Suprapubic skin (tissue), 4 donors: ENCODE results near the gene EMCN. TPM values are rescaled to one million over a fixed set of nuclear protein-coding genes. Genes with fewer than 3 reads are reported as not detected.
A peak's percentile ranks its signal among the peaks of the same experiment; 100 is the strongest.

Experiments used
- DNase-seq, 2 donors: peaks; one replicate each; pipeline ENCODE4 v3.0.0-alpha.2; 2019; ENCODE audit warnings: low spot score in 2 of 2
- H3K27ac ChIP-seq: fragments of 200-600 bp; sonication (generic); one replicate; pipeline ENCODE4 v1.5.1; 2019
- H3K27me3 ChIP-seq: fragments of 200-600 bp; sonication (generic); one replicate; pipeline ENCODE4 v1.5.1; 2019
- H3K36me3 ChIP-seq: fragments of 200-600 bp; sonication (generic); one replicate; pipeline ENCODE4 v1.5.1; 2019
- H3K4me1 ChIP-seq: fragments of 200-600 bp; sonication (generic); one replicate; pipeline ENCODE4 v1.5.1; 2019
- H3K4me3 ChIP-seq: fragments of 200-600 bp; sonication (generic); one replicate; pipeline ENCODE4 v1.5.1; 2019; ENCODE audit warnings: mild to moderate bottlenecking
- H3K9me3 ChIP-seq: fragments of 200-600 bp; sonication (generic); one replicate; pipeline ENCODE4 v1.5.1; 2019
- CTCF ChIP-seq, 2 donors: fragments of 200-600 bp in 1 of 2; fragments of 450-650 bp in 1 of 2; sonication (generic) in 1 of 2; IDR thresholded peaks; one replicate each; pipeline ENCODE4 v1.5.1; 2016 to 2019; ENCODE audit warnings: antibody characterized with exemption in 2 of 2, mild to moderate bottlenecking in 1 of 2, moderate library complexity in 1 of 2
- EP300 ChIP-seq: sonication (generic); formaldehyde crosslinking; IDR thresholded peaks from one replicate; pipeline ENCODE4 v1.6.1; 2017; ENCODE audit warnings: antibody characterized with exemption
- POLR2A ChIP-seq, 2 donors: fragments of 450-650 bp; IDR thresholded peaks; one replicate each; pipeline ENCODE4 v1.6.1; 2017; ENCODE audit warnings: antibody characterized with exemption in 2 of 2, mild to moderate bottlenecking in 2 of 2, moderate library complexity in 2 of 2
- POLR2AphosphoS5 ChIP-seq, 3 donors: sonication (generic); formaldehyde crosslinking; IDR thresholded peaks; one replicate each; pipeline ENCODE4 v1.6.1; 2017; ENCODE audit warnings: antibody characterized with exemption in 3 of 3
- WGBS: methylation state at CpG from one replicate; pipeline ENCODE4 v1.1.5; 2018; 5-methylcytosine and 5-hydroxymethylcytosine counted together
- total RNA-seq, 4 donors: library from RNA; depleted of rRNA; stranded (reverse); fragments of >200 nt; gene quantifications; one replicate each; pipeline ENCODE4 v1.1.0, GENCODE V29; 2016

The EMCN gene
- total RNA-seq, 4 donors from 2014 or later, result 5.3 to 22.7 (median 10.2) TPM

DNA sequence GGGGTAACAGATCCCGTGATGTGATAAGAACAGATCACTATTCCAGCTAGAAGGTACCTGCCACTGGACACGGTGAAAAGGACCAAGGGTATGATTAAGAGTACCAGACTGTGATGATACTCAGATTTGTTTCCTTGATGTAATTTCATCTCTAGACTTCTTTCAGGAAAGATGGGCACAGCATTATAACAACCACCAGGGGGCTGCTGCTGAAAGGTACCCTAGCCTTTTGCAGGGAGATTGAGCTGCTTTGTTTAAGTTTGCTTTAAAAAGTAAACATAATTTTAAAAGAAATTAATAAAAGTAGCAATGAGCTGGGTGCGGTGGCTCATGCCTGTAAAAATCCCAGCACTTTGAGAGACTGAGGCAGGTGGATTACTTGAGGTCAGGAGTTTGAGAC is 145.4 kb downstream of the EMCN start:
- WGBS, result 84% methylated on average over 3 of the region's 3 CpGs
- H3K27ac ChIP-seq, result no peak overlapping the region
- no peaks in the 10 kb centered on the region for H3K27me3 ChIP-seq
- H3K4me3 ChIP-seq, result no peak overlapping the region
- TF ChIP-seq POLR2A (IDR thresholded peaks at IDR 0.05) (no peak), POLR2AphosphoS5 (IDR thresholded peaks at IDR 0.05) (no peak), CTCF (IDR thresholded peaks at IDR 0.05) (peak in 1 of 2 donors; percentile 16), EP300 (no peak)
- H3K9me3 ChIP-seq, result no peaks in the 10 kb centered on the region
- H3K4me1 ChIP-seq, result no peaks in the 10 kb centered on the region
- no peaks in the 10 kb centered on the region for H3K36me3 ChIP-seq
- no peak for DNase-seq

DNA sequence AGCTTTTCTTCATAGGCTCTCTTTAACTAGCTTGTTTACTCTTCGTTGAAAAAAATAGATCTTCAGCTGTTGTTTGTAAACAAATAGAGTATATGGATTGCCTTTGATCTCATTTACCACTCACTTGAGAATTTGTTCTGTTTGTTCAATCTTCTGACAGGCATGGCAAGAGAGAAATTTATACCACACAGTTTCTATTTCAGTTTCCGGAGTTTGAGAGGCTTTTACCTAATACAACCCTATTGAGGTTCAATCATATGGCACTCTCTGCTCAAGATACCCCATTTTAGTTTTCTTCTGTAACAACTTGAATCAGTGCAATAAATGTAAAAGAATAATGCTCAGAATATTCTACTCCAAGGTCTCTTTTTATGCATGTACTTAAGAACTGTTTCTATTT is 148.0 kb downstream of the EMCN start:
- no peak for DNase-seq
- no peak overlapping the region for H3K27ac ChIP-seq
- no peaks in the 10 kb centered on the region for H3K36me3 ChIP-seq
- TF ChIP-seq POLR2A (IDR thresholded peaks at IDR 0.05) (no peak), CTCF (IDR thresholded peaks at IDR 0.05) (no peak), EP300 (no peak), POLR2AphosphoS5 (IDR thresholded peaks at IDR 0.05) (no peak)
- no peaks in the 10 kb centered on the region for H3K4me1 ChIP-seq
- 81% methylated on average over 2 of the region's 2 CpGs for WGBS
- no peaks in the 10 kb centered on the region for H3K9me3 ChIP-seq
- H3K27me3 ChIP-seq, result no peaks in the 10 kb centered on the region
- H3K4me3 ChIP-seq, result no peak overlapping the region

GRCh38 chr4:100367451-100367850 is 150.4 kb downstream of the EMCN start:
- WGBS, result 74% methylated on average over 1 of the region's 1 CpG
- Histone ChIP-seq H3K27ac (no peak overlapping the region), H3K36me3 (no peaks in the 10 kb centered on the region), H3K9me3 (no peaks in the 10 kb centered on the region), H3K27me3 (no peaks in the 10 kb centered on the region), H3K4me1 (no peaks in the 10 kb centered on the region), H3K4me3 (no peak overlapping the region)
- TF ChIP-seq EP300 (no peak), POLR2A (IDR thresholded peaks at IDR 0.05) (no peak), CTCF (IDR thresholded peaks at IDR 0.05) (no peak), POLR2AphosphoS5 (IDR thresholded peaks at IDR 0.05) (no peak)
- no peak for DNase-seq

GRCh38 chr4:100366213-100366612 is 151.6 kb downstream of the EMCN start:
- 62% methylated on average over 2 of the region's 2 CpGs for WGBS
- no peaks in the 10 kb centered on the region for H3K9me3 ChIP-seq
- H3K36me3 ChIP-seq, result no peaks in the 10 kb centered on the region
- H3K4me1 ChIP-seq, result no peaks in the 10 kb centered on the region
- H3K27ac ChIP-seq, result no peak overlapping the region
- no peak for TF ChIP-seq CTCF (IDR thresholded peaks at IDR 0.05)
- no peak for TF ChIP-seq POLR2AphosphoS5 (IDR thresholded peaks at IDR 0.05)
- TF ChIP-seq POLR2A (IDR thresholded peaks at IDR 0.05), result no peak
- TF ChIP-seq EP300, result no peak
- no peak overlapping the region for H3K4me3 ChIP-seq
- H3K27me3 ChIP-seq, result no peaks in the 10 kb centered on the region
- no peak for DNase-seq

GRCh38 chr4:100362366-100362765 is 155.5 kb downstream of the EMCN start:
- Histone ChIP-seq H3K9me3 (no peaks in the 10 kb centered on the region), H3K27me3 (no peaks in the 10 kb centered on the region), H3K4me3 (no peak overlapping the region), H3K27ac (no peak overlapping the region), H3K36me3 (no peaks in the 10 kb centered on the region), H3K4me1 (no peaks in the 10 kb centered on the region)
- WGBS, result 72% methylated on average over 1 of the region's 1 CpG
- TF ChIP-seq POLR2A (IDR thresholded peaks at IDR 0.05) (no peak), CTCF (IDR thresholded peaks at IDR 0.05) (no peak), POLR2AphosphoS5 (IDR thresholded peaks at IDR 0.05) (no peak), EP300 (no peak)
- DNase-seq, result no peak
